Activated CD4-positive, alpha-beta T cell treated with anti-CD3 and anti-CD28 coated beads for 36 hours (primary cell): ENCODE results near the gene GJA10. TPM values are rescaled to one million over a fixed set of nuclear protein-coding genes. Genes with fewer than 3 reads are reported as not detected.
"Not testable (repeated sequence)": the region's sequence is repeated elsewhere in the genome, so short reads cannot be mapped to it uniquely, and the experiment has no call there.

Experiments
- ATAC-seq: fragments of 200-7000 bp; cut with Tn5 transposase; one replicate; pipeline ENCODE4 v1.10.0; 2021; ENCODE audit warnings: mild to moderate bottlenecking, moderate library complexity
- CTCF ChIA-PET: fragments of 350-600 bp; sonication (Branson Sonifier 250); formaldehyde crosslinking; loops from one replicate; lab custom pipeline; 2021; ENCODE audit warnings: antibody characterized with exemption; lab: Charles Lee
- POLR2A ChIA-PET: fragments of 350-600 bp; sonication (Branson Sonifier 250); formaldehyde crosslinking; loops from one replicate; lab custom pipeline; 2021; ENCODE audit warnings: antibody characterized with exemption, inconsistent platforms; lab: Charles Lee
- DNase-seq: peaks from one replicate; pipeline ENCODE4 v3.0.0-alpha.2; 2020
- H3K27ac Mint-ChIP-seq: one replicate; pipeline ENCODE4 v1.8.0; 2021; ENCODE audit warnings: mixed read lengths
- H3K27me3 Mint-ChIP-seq: one replicate; pipeline ENCODE4 v1.8.0; 2021; ENCODE audit warnings: mixed read lengths
- H3K36me3 Mint-ChIP-seq: one replicate; pipeline ENCODE4 v1.8.0; 2021; ENCODE audit warnings: low read depth, mixed read lengths
- H3K4me1 Mint-ChIP-seq: one replicate; pipeline ENCODE4 v1.8.0; 2021; ENCODE audit warnings: mixed read lengths
- H3K4me3 Mint-ChIP-seq: one replicate; pipeline ENCODE4 v1.8.0; 2021; ENCODE audit warnings: mild to moderate bottlenecking, moderate library complexity, mixed read lengths
- H3K9me3 Mint-ChIP-seq: one replicate; pipeline ENCODE4 v1.8.0; 2021; ENCODE audit warnings: low read depth, mixed read lengths
- intact Hi-C, 2 experiments: fragments of 100-400 bp; cut with DNase I in 1 of 2; cut with micrococcal nuclease in 1 of 2; formaldehyde crosslinking; loops; one replicate each; pipeline versions ENCODE4 v1.14.2 to v1.15.1; 2022 to 2024; cut with DNase I, micrococcal nuclease
- total RNA-seq, 2 experiments: library from RNA; stranded (reverse); gene quantifications; one replicate each; pipeline ENCODE4 v1.2.3, GENCODE V29; 2021

GJA10 gene
- total RNA-seq, 2 experiments from 2014 or later, result not detected

DNA sequence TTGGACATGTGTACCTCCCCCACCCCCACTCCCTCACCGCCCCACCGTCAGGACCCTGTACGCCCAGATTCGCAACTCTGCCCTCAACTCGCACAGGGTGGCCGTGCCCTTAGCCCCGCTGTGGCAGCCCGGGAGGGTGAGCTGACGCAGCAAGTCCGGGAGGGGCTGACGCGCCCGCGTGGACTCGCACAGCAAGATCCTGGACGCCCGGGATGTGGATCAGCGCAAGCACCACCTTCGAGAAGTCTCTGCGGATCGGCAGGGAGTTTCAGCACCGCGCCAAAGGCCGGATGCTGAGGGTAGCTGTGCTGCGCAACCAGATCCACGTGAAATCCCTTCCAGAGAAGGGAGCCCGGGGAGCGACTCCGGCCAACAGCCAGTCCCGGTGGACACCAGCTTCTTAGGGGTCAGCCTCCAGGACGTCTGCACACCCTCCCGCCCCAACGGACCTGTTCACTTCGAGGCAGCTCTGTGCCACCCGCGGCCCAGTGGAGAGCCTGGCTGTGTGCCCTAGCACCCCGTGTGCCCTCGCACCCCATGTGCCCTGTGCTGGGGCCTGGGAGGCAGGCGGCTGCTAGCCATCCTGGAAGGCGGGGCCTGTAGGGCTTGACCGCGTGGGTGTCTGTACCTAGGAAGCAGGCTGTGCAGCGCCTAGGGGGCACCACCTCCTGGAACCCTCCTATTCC lies 6.7 kb upstream of the GJA10 start:
- Mint-ChIP-seq H3K4me3 (no peak overlapping the region), H3K27me3 (peaks cover 10% of the 10 kb centered on the region), H3K27ac (no peak overlapping the region), H3K4me1 (peaks cover 10% of the 10 kb centered on the region), H3K36me3 (no peaks in the 10 kb centered on the region), H3K9me3 (no peaks in the 10 kb centered on the region)
- ChIA-PET POLR2A (no interaction called here), CTCF (no interaction called here)
- peak; percentile 57 for ATAC-seq
- peak; percentile 30 for DNase-seq
- intact Hi-C loops, result no loop called here

GRCh38 chr6:89888138-89888514 lies 6.1 kb upstream of the GJA10 start:
- ChIA-PET CTCF (no interaction called here), POLR2A (no interaction called here)
- peaks cover 12% of the 10 kb centered on the region for H3K27me3 Mint-ChIP-seq
- no peak overlapping the region for H3K27ac Mint-ChIP-seq
- H3K36me3 Mint-ChIP-seq, result no peaks in the 10 kb centered on the region
- H3K9me3 Mint-ChIP-seq, result no peaks in the 10 kb centered on the region
- ATAC-seq, result no peak
- H3K4me3 Mint-ChIP-seq, result no peak overlapping the region
- intact Hi-C loops, result no loop called here
- DNase-seq, result no peak
- H3K4me1 Mint-ChIP-seq, result peaks cover 10% of the 10 kb centered on the region

DNA sequence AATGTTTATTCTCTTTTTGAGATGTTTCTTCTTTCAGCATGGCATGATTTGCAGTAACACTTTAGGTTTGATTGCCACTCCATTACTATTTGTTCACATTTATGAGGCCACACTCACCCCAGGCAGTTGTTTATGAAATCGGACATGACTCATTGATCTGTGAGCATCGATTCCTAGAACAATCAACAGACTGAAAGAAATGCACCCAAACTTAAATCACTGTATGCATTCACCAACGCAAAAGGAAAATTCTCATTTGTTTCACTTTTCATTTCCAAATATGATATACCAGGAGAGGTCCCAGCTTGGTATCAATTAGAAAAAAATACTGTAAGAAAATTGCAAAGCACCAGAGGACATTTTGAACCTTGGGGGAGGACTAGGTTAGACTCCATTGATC lies 5.4 kb upstream of the GJA10 start:
- Mint-ChIP-seq H3K9me3 (no peaks in the 10 kb centered on the region), H3K27ac (no peak overlapping the region), H3K36me3 (no peaks in the 10 kb centered on the region), H3K4me3 (no peak overlapping the region), H3K27me3 (peaks cover 16% of the 10 kb centered on the region), H3K4me1 (peaks cover 10% of the 10 kb centered on the region)
- ATAC-seq (peak; percentile 74), DNase-seq (no peak)
- ChIA-PET POLR2A (no interaction called here), CTCF (interaction anchor here (0.7 kb wide), 1 partner anchor 525 kb away, joined by 3 read pairs; no protein-coding TSS in a partner anchor)
- intact Hi-C loops, result no loop called here

DNA sequence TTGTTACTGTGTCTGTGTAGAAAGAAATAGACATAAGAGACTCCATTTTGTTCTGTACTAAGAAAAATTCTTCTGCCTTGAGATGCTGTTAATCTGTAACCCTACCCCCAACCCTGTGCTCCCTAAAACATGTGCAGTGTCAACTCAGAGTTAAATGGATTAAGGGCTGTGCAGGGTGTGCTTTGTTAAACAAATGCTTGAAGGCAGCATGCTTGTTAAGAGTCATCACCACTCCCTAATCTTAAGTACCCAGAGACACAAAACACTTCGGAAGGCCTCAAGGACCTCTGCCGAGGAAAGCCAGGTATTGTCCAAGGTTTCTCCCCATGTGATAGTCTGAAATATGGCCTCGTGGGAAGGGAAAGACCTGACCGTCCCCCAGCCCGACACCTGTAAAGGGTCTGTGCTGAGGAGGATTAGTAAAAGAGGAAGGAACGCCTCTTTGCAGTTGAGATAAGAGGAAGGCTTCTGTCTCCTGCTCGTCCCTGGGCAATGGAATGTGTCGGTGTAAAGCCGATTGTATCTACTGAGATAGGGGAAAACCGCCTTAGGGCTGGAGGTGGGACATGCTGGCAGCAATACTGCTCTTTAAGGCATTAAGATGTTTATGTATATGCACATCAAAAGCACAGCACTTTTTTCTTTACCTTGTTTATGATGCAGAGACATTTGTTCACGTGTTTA lies 3.3 kb upstream of the GJA10 start:
- POLR2A ChIA-PET, H3K27ac Mint-ChIP-seq, H3K4me1 Mint-ChIP-seq, H3K36me3 Mint-ChIP-seq, DNase-seq, intact Hi-C loops, CTCF ChIA-PET, H3K9me3 Mint-ChIP-seq, ATAC-seq, H3K4me3 Mint-ChIP-seq: not testable (repeated sequence)
- H3K27me3 Mint-ChIP-seq, result peaks cover 21% of the 10 kb centered on the region

DNA sequence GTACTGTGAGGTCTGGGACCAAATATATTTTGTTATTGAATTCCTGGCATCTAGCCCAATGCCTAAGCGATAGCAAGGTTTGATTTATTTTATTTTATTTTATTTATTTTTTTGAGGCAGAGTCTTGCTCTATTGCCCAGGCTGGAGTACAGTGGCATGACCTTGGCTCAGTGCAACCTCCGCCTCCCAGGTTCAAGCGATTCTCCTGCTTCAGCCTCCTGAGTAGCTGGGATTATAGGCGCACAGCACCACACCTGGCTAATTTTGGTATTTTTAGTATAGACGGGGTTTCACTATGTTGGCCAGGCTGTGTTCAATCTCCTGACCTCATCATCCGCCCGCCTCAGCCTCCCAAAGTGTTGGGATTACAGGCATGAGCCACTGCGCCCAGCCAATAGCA lies 1.7 kb upstream of the GJA10 start:
- DNase-seq, ATAC-seq, H3K27ac Mint-ChIP-seq, H3K36me3 Mint-ChIP-seq, H3K4me3 Mint-ChIP-seq, H3K9me3 Mint-ChIP-seq, intact Hi-C loops: not testable (repeated sequence)
- ChIA-PET POLR2A (interaction anchor here (0.9 kb wide), 1 partner anchor 19 kb away, joined by 3 read pairs; no protein-coding TSS in a partner anchor), CTCF (interaction anchor here (1.1 kb wide), 1 partner anchor 17 kb away, joined by 4 read pairs; no protein-coding TSS in a partner anchor)
- H3K4me1 Mint-ChIP-seq, result peaks cover 12% of the 10 kb centered on the region
- H3K27me3 Mint-ChIP-seq, result peaks cover 27% of the 10 kb centered on the region

DNA sequence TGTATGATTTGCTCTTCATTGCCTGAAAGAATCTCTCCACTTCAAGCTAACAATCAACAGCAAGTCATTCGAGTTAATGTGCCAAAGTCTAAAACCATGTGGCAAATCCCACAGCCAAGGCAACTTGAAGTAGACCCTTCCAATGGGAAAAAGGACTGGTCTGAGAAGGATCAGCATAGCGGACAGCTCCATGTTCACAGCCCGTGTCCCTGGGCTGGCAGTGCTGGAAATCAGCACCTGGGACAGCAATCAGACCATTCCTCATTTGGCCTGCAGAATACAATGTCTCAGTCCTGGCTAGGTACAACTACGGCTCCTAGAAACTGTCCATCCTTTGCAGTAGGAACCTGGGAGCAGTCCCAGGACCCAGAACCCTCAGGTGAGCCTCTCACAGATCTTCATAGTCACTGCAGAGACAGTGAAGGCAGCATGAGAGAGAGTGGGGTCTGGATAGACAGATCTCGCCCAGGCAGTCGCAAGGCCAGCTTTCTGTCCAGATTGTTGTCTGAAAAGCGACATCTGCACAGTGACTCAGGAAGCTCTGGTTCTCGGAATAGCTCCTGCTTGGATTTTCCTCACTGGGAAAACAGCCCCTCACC lies 1.1 kb downstream of the GJA10 start:
- no peak for ATAC-seq
- DNase-seq, result peak; percentile 26
- Mint-ChIP-seq H3K36me3 (no peaks in the 10 kb centered on the region), H3K27me3 (peaks cover 25% of the 10 kb centered on the region), H3K9me3 (no peaks in the 10 kb centered on the region), H3K27ac (no peak overlapping the region), H3K4me1 (peaks cover 5% of the 10 kb centered on the region), H3K4me3 (no peak overlapping the region)
- CTCF ChIA-PET, result interaction anchor here (0.6 to 1.9 kb wide), 2 partner anchors 10 to 295 kb away, joined by 3 to 7 read pairs; no protein-coding TSS in a partner anchor
- intact Hi-C loops, result no loop called here
- POLR2A ChIA-PET, result no interaction called here

- POLR2A ChIA-PET, H3K36me3 Mint-ChIP-seq, H3K4me1 Mint-ChIP-seq, H3K9me3 Mint-ChIP-seq, H3K27me3 Mint-ChIP-seq, CTCF ChIA-PET, H3K4me3 Mint-ChIP-seq, DNase-seq, intact Hi-C loops, H3K27ac Mint-ChIP-seq, ATAC-seq: not testable (repeated sequence)
Observed at GRCh38 chr6:89910001-89910901, 16.0 kb downstream of the GJA10 start.

DNA sequence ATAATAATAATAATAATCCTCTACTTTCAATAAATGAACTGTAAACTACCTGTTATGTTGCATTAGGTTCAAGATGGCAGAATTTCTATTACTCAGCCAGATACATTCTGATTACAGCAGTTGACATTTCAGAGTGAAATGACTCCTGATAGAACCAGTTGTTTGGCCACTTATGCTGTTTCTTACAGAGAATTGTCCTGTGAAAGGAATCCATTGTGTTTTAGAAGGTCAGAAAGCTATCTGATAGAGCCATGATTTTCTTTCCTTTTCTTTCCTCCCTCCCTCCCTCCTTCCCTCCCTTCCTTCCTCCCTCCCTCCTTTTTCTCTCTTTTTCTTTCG lies 16.6 kb downstream of the GJA10 start:
- Mint-ChIP-seq H3K27ac (no peak overlapping the region), H3K27me3 (peaks cover 2% of the 10 kb centered on the region), H3K36me3 (no peaks in the 10 kb centered on the region), H3K9me3 (no peaks in the 10 kb centered on the region), H3K4me3 (no peak overlapping the region), H3K4me1 (peaks cover 5% of the 10 kb centered on the region)
- intact Hi-C loops, result no loop called here
- DNase-seq (no peak), ATAC-seq (no peak)
- CTCF ChIA-PET, result interaction anchor here (0.8 kb wide), 1 partner anchor 47 kb away, joined by 3 read pairs; no protein-coding TSS in a partner anchor
- POLR2A ChIA-PET, result no interaction called here

DNA sequence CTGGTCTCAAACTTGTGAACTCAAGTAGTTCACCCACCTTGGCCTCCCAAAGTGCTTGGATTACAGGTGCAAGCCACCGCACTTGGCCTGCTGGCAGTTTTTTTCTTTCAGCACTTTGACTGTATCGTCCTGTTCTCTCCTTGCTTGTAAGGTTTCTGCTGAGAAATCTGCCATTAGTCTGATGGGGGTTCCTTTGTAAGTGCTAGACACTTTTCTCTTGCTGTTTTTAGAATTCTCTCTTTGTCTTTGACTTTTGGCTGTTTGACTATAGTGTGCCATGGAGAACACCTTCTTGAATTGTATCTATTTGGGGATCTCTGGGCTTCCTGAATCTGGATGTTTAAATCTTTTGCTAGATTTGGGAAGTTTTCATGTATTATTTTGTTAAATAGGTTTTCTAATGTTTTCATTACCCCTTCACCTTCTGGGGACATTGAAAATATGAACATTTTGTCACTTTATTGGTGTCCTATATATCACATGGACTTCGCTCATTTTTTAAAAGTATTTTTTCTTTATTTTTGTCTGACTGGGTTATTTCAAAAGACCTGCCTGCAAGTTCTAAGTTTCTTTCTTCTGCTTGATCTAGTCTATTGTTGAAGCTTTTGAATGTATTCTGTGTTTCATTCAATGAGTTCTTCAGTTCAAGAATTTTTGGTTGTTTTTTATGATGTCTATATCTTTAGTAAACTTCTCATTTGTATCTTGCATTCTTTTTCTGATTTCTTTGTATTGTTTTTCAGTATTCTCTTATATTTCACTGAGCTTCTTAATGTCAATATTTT lies 22.1 kb downstream of the GJA10 start:
- H3K36me3 Mint-ChIP-seq, result peaks cover 2% of the 10 kb centered on the region
- H3K27me3 Mint-ChIP-seq, result peaks cover 2% of the 10 kb centered on the region
- no peak for ATAC-seq
- POLR2A ChIA-PET, result no interaction called here
- DNase-seq, result no peak
- H3K4me1 Mint-ChIP-seq, result peaks cover 5% of the 10 kb centered on the region
- CTCF ChIA-PET, result interaction anchor here (0.6 to 1.2 kb wide), 2 partner anchors 43 to 579 kb away, joined by 3 read pairs; no protein-coding TSS in a partner anchor
- H3K9me3 Mint-ChIP-seq, result peaks cover 9% of the 10 kb centered on the region
- H3K4me3 Mint-ChIP-seq, result no peak overlapping the region
- intact Hi-C loops, result no loop called here
- no peak overlapping the region for H3K27ac Mint-ChIP-seq

DNA sequence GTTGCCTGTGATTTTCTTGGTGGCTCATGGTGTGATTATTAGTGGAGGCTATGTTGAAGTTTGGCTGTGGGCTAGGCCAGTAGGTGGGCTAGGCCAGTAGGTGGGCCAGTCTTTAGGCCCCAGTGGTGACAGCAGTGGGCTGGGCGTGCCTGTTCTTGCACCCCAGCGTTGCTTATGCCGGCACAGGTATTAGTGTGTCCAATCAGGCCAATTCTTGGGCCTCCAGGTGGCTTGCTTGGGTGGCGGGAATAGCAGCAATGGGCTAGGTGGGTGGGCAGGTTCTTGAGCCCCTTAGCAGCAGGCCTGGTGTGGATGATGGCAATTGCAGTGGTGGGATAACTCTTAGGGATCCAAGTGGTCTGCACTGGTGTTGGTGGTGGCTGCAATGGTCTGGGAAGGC lies 22.9 kb downstream of the GJA10 start:
- Mint-ChIP-seq H3K4me1 (peaks cover 5% of the 10 kb centered on the region), H3K36me3 (peaks cover 2% of the 10 kb centered on the region), H3K9me3 (peaks cover 9% of the 10 kb centered on the region), H3K27me3 (peaks cover 2% of the 10 kb centered on the region), H3K4me3 (no peak overlapping the region), H3K27ac (no peak overlapping the region)
- ATAC-seq, result no peak
- no peak for DNase-seq
- CTCF ChIA-PET, result no interaction called here
- intact Hi-C loops, result no loop called here
- POLR2A ChIA-PET, result no interaction called here
